GM19468 (cell line): ENCODE measurements around the gene HEMK1.

Experiments
- ATAC-seq: cut with Tn5 transposase; IDR thresholded peaks from one replicate; pipeline ENCODE4 v1.9.1; 2021; ENCODE audit warnings: mild to moderate bottlenecking, moderate library complexity, moderate number of reproducible peaks; ENCODE audit not compliant: unreplicated experiment; ENCODE audit errors: extremely low read depth

HEMK1 gene

DNA sequence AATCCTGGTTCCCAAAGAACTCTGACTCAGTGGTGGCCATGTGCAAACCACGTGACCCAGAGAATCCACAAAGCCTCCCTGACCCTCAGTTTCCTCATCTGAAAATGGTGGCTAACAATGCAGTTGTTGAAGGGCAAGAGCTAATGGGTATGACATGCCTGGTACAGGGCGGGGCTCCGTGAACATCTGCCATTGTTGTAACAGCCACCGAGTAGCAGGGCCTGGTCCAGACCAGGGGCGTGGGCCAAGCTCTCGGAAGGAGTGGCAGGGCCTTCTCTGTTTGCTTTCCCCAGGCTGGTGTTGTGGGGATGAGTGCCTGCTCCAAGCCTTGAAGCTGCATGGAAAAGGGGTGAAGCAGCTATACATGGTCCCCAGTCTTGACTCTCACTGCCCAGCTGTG, 61.1 kb downstream of the HEMK1 start:
- ATAC-seq, result no peak

DNA sequence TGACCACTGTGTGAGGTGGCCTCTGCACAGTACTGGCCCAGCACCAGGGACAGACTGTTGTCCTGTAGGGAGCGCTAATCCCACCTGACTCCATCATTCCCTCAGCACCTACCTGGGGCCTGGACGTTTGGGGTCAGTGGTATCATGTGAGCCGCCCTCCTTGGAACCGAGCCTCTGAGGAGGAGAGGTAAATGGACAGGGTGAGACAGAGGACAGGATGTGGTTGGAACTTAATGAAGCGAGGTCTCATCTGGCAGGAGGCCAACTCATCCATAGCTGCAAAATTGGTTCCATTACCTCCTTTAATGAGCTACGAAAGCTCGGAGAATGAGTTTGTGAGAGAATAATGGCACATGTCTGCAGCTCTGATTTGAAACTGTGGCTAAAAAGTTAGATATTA, 61.6 kb downstream of the HEMK1 start:
- no peak for ATAC-seq

DNA sequence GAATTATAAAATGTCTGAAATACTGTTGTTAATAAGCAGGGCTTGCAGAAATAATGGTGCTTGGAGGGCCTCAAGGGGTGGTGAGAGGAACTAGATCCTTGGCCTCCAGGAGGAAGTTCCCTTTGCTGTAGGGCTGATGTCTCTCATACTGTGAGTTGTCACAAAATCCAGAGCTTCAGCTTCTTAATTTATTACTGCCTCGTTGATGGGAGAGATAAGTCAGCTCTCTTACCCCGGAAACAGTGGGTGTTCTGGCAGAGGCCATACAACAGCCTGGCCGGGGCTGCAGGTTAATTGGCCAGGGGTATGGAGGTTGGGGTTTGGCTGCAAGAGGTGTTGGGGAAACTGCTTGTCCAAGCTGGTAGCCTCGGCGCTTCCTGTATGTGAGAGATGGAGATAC, 63.1 kb downstream of the HEMK1 start:
- ATAC-seq, result no peak

DNA sequence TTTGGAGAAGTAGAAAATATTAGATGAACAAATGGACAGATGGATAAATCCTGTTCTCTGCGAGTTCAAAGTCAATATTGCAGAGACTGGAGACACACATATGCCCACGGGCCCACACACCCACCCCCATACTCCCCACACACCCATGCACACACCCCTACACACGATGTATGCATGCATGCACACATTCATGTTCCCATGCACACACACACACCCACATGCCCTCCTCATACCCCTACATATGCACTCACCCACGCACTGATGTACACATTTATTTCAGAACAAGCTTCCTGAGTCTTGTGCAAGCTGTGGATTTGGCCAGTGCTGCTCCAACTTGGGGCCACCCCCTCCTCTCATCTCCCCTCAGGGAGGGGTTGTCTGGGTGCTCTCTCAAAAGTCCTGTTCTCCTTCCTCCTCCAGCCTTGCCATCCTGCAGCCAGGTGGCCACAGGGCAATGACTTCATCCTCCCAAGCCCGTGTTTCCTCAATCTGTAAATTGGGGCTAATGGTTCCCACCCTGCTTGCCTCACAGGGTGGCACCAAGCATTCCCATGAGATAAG, 64.0 kb downstream of the HEMK1 start:
- no peak for ATAC-seq

DNA sequence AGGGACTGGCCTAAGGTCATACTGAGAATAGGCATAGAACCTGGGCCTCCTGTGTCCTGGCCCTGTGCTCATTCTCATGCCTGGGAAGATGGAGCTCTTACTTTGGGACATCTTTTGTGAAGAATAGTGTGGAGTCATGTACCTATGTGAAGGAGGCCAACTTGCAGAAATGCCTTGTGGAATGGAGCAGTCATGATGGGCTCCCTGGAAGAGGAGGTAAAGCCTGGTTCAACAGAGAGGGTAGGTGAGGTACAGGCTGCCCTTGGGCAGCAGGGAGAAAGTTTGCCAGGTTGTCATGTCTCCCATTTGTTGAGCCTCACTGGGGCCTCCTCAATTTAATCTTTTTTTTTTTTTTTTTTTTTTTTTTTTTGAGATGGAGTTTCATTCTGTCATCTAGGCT, 65.7 kb downstream of the HEMK1 start:
- no peak for ATAC-seq

DNA sequence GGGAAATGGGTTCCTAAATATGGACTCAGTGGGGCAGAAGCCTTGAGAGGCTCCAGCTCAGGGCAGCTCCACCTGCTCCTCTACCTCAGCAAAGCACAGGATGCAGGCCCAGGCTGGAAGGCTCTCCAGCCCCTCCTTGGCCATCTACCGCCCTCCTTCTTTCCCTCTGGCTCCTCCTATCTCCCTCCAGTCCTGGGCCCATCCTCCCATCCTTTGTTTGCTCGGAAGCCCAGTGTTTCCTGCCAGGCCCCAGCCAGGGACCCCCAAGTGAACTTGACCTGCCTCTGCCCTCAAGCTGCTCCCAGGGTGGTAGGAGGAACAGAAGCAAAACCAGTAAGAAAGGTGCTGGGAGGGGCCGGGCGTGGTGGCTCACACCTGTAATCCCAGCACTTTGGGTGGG, 67.7 kb downstream of the HEMK1 start:
- ATAC-seq, result no peak

DNA sequence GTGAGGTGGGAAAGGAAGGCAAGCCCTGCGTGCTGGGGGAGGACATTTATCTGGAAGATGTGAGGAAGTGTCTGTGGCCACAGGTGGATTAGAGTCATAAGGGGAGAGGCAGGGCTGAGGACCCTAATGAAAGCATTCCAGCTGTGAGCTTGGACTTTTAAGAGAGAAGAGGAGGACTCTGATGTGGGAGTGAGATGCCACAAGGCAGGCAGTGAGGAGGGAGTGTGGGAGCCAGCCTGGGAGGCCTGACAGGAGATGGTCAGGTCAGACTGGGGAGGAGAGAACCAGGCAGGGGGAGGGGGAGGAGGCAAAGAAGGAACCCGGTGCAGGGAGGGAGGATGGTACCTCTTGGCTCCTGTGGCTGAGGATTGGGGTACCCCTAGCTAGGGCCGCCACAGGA, 68.6 kb downstream of the HEMK1 start:
- no peak for ATAC-seq

DNA sequence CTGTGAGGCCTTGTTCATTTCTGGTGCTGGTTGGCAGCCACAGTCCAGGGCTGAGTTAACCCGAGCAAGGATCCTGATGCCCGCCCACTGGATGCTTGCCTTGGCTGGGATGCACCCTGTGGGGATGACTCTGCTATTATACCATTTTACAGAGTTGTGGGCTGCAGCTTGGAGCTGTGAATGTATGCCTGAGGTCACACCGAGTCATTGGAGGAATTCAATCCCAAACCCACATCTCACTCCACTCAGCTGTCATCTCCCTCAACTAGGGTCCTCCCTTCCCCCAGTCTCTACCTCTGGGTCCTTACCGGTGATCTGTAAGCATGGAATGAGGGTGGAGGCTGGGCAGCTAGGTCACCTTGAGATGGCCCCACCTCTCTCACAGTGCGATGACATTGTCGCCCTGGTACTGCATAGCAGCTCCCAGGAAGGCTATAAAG, 69.8 kb downstream of the HEMK1 start:
- no peak for ATAC-seq

DNA sequence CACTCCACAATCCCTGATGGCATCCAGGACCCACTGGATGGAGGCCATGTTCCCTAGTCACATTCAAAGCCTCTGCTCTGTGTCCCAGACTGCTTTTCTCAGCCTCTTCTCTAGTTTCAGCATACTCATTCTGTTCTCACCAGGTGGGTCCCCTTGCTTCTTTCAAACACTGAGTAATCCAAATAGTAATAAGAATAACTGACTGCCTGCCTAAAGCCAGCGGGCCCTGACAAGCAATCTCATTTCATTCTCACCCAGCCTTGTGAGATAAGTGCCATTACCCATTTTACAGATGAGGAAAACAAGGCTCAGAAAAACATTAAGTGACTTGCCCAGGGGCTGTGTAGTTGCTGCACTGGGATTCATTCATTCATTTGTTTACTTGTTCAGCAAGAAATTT, 73.1 kb downstream of the HEMK1 start:
- ATAC-seq, result no peak

DNA sequence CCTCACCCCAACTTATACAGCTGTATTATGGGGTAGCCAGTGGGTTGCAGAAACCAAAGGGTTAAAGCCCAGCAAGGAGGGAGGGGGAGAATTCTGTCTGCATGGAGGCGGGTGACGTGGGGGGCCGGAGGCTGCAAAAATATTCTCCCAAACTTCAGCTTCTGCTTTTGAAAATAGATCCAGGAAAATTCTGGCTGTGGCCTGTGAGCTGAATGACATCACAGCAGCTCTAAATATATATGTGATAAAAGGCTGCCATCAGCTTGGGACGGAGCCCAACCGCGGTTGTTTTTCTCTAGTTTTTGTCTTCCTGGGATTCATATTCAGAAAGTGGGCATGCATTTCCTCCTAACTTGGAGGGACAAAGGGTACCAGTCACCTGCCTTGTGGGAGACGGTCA, 75.2 kb downstream of the HEMK1 start:
- ATAC-seq, result no peak

DNA sequence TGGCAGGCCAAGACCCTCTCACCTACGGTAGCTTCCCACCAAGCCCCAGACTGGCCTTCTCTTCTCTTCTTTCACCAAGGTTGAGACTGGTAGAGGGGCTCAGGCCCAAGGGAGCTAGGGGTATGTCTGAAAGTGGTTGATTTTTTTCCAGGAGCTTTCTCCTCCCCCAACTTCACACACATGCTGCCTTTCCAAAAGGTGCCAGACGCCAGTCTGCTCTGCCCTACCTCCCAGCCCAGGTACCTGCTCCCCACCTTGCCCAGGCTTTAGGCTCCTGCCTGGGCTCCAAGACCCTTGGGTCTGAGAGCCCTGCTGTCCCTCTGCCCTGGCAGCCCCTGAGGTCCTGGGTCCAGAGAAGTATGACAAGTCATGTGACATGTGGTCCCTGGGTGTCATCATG, 76.1 kb downstream of the HEMK1 start:
- no peak for ATAC-seq
